ENCODE data around the gene SREBF1. TPM values are rescaled to one million over a fixed set of nuclear protein-coding genes. Genes with fewer than 3 reads are reported as not detected.

The SREBF1 gene
- total and polyA plus RNA-seq, 2 experiments from 2014 or later: 38.9 to 45.9 TPM

DNA sequence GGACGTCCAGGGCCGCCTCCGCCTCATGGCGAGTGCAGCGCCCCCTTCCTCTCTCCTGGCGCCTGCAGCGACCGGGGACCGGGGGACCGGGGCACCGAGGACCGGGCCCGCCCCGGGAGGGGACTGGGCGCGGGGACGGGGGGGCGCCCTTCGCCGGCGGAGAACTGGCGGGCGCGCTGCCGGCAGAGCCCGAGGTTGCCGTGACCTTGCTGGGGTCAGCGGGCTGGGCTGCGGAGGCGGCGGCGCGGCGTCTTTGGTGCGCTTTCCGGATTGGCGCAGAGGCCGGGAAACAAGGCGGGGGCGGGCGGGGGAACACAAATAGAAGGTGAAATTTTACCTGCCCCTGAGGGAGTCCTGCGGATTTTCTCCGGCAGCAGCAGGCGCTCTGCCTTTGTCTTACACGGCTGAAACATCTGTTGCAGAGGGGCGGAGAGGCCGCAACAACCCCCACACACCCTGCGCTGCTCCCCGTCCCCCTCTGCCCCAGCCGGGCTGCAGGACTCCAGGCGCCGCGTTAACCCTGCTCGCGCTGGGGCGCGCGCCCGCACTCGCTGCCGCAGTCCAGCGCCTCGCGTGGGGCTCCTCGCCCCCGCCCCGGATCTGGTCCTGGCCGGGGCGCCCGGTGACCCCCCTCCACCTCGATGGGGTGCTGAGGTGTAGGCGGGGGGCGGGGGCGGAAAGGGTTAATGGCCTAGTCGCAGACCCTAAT lies 53.5 kb downstream of the SREBF1 start:
- peak; percentile 47 to 84 for DNase-seq (ENCODE audit: low read depth in 1 of 2, low spot score in 1 of 2)
- H3K27ac ChIP-seq: peak overlapping the region; percentile 96
- peaks cover 57% of the 10 kb centered on the region for H3K4me1 ChIP-seq (ENCODE audit: low read depth)
- TF ChIP-seq, protein P1, sequence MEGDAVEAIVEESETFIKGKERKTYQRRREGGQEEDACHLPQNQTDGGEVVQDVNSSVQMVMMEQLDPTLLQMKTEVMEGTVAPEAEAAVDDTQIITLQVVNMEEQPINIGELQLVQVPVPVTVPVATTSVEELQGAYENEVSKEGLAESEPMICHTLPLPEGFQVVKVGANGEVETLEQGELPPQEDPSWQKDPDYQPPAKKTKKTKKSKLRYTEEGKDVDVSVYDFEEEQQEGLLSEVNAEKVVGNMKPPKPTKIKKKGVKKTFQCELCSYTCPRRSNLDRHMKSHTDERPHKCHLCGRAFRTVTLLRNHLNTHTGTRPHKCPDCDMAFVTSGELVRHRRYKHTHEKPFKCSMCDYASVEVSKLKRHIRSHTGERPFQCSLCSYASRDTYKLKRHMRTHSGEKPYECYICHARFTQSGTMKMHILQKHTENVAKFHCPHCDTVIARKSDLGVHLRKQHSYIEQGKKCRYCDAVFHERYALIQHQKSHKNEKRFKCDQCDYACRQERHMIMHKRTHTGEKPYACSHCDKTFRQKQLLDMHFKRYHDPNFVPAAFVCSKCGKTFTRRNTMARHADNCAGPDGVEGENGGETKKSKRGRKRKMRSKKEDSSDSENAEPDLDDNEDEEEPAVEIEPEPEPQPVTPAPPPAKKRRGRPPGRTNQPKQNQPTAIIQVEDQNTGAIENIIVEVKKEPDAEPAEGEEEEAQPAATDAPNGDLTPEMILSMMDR (IDR thresholded peaks at IDR 0.05; ENCODE audit: low read depth, low read length): no peak
- no peaks in the 10 kb centered on the region for H3K36me3 ChIP-seq
- no peaks in the 10 kb centered on the region for H3K27me3 ChIP-seq
- H3K4me3 ChIP-seq: peak overlapping the region; percentile 42
- no peaks in the 10 kb centered on the region for H3K9me3 ChIP-seq (ENCODE audit: low read depth)

DNA sequence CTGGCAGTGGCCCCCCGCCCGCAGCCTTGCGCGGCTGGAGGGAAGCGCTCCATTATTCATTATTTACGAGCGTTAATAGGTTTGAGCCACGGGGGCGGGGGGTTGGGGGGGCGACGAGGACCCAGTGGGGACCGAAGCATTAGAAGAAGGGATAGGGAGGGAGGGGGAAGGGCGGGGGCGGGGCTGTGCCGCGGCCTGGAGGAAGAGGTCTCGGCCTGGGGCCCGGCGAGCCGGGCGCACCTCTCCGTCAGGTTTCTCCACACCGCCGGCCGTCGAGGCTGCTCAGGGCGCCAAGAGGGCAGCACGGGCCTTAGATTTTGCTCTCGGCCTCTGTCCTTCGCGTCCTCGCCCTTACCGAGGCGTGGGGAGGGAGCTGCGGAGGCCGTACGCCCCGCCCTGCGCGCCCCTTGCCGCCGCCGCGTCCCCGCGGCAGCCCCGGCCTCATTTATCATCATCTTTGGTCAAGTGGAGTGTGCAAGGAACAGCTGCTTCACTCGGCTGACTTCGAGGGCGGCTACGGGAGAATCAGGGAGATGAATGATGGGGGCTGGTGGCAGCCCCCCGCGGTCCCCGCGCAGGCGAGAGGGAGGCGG lies 54.2 kb downstream of the SREBF1 start:
- H3K27ac ChIP-seq: peak overlapping the region; percentile 96

GRCh38 chr17:17781591-17782496 lies 54.9 kb downstream of the SREBF1 start:
- Histone ChIP-seq H3K4me1 (ENCODE audit: low read depth) (peaks cover 61% of the 10 kb centered on the region), H3K36me3 (no peaks in the 10 kb centered on the region), H3K27ac (peak overlapping the region; percentile 96), H3K27me3 (no peaks in the 10 kb centered on the region), H3K4me3 (peak overlapping the region; percentile 42), H3K9me3 (ENCODE audit: low read depth) (no peaks in the 10 kb centered on the region)
- TF ChIP-seq, protein P1 (IDR thresholded peaks at IDR 0.05; ENCODE audit: low read depth, low read length): no peak
- DNase-seq (ENCODE audit: low read depth in 1 of 2, low spot score in 1 of 2): peak; percentile 62 to 95

More for the DNA sequence above, 54.2 kb downstream of the SREBF1 start:
- Histone ChIP-seq H3K9me3 (ENCODE audit: low read depth) (no peaks in the 10 kb centered on the region), H3K4me1 (ENCODE audit: low read depth) (peaks cover 61% of the 10 kb centered on the region), H3K36me3 (no peaks in the 10 kb centered on the region), H3K27me3 (no peaks in the 10 kb centered on the region), H3K4me3 (peak overlapping the region; percentile 42)
- DNase-seq (ENCODE audit: low read depth in 1 of 2, low spot score in 1 of 2): peak; percentile 20 to 66
- TF ChIP-seq, protein P1 (IDR thresholded peaks at IDR 0.05; ENCODE audit: low read depth, low read length): peak; percentile 12

DNA sequence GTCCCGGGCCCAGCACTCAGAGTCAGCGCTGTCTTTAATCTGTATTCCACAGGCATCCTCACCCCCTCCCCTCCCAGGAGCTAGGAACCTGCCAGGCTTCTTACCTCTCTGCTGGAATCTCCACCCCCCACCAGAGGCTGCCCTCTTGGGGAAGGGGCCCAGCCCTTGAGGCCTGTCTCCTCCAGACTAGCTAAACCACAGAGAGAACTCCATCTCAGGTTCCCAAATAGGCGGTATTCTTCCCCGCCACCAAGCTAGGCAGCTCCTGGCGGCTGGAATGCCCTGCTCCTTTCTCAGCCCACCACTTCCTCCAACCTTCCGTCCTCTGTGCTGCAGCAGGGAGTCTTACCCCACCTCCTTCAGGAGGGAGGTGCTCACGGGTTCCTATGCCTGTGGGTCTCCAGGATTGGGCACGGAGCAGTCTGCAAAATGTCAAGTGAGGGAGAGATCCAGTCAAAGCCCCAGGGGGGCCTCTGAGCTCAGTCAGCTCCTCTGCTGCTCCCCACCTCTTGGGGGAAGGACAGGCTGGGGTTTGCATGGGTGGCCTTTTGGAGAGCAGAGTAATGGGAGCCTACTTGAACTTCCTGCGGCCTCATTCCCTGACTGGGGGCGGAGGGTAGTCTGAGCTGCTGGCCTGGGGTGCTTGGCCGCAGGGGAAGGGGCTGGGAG lies 55.7 kb downstream of the SREBF1 start:
- Histone ChIP-seq H3K4me1 (ENCODE audit: low read depth) (peaks cover 55% of the 10 kb centered on the region), H3K27me3 (no peaks in the 10 kb centered on the region)
- TF ChIP-seq, protein P1 (IDR thresholded peaks at IDR 0.05; ENCODE audit: low read depth, low read length): peak; percentile 51

More for the DNA sequence above, 55.7 kb downstream of the SREBF1 start:
- Histone ChIP-seq H3K4me3 (peak overlapping the region; percentile 42), H3K9me3 (ENCODE audit: low read depth) (no peaks in the 10 kb centered on the region), H3K27ac (peak overlapping the region; percentile 96), H3K36me3 (no peaks in the 10 kb centered on the region)
- peak; percentile 82 to 87 for DNase-seq (ENCODE audit: low read depth in 1 of 2, low spot score in 1 of 2)
